ENCODE data around the gene SPARC.

DNA sequence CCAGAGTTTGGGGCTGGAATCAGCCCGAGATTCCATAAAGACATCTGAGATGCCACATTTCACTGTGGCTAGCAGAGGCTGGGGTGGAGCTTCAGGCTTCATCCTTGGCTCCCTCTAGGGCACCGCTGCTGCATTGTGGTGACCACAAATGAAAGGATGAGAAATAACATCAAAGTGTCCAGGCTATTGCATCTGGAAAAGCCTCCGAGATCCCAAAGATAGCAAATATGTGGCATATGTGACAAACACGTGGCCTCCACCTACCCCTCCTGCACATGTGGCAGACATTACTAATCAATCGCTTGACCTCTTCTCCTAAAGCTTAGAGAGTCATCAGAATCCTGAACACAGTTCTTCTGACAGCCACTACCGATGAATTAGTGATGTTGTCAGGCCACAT is 4.5 kb downstream of the SPARC start:
- TF ChIP-seq, protein P1, sequence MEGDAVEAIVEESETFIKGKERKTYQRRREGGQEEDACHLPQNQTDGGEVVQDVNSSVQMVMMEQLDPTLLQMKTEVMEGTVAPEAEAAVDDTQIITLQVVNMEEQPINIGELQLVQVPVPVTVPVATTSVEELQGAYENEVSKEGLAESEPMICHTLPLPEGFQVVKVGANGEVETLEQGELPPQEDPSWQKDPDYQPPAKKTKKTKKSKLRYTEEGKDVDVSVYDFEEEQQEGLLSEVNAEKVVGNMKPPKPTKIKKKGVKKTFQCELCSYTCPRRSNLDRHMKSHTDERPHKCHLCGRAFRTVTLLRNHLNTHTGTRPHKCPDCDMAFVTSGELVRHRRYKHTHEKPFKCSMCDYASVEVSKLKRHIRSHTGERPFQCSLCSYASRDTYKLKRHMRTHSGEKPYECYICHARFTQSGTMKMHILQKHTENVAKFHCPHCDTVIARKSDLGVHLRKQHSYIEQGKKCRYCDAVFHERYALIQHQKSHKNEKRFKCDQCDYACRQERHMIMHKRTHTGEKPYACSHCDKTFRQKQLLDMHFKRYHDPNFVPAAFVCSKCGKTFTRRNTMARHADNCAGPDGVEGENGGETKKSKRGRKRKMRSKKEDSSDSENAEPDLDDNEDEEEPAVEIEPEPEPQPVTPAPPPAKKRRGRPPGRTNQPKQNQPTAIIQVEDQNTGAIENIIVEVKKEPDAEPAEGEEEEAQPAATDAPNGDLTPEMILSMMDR (optimal IDR thresholded peaks at IDR 0.05 in 1 of 3, IDR thresholded peaks at IDR 0.05 in 1 of 3, conservative IDR thresholded peaks at IDR 0.05 in 1 of 3; ENCODE audit: extremely low read depth in 1 of 3, insufficient read depth in 2 of 3, low read length in 3 of 3) = no peak
- TF ChIP-seq EZH2 (IDR thresholded peaks at IDR 0.05; ENCODE audit: low read length) = no peak

Data from keratinocyte (primary cell).